ENCODE measurements around the gene ADTRP.

GRCh38 chr6:11791354-11792107 is 12.9 kb upstream of the ADTRP start:
- TF ChIP-seq CTCF (IDR thresholded peaks at IDR 0.05) (no peak), EP300 (IDR thresholded peaks at IDR 0.05) (no peak), POLR2A (IDR thresholded peaks at IDR 0.05) (no peak)

All from ovary (tissue), 3 donors.